HG03175 (cell line): ENCODE results near the gene RNF181.
"Not testable (repeated sequence)": the region's sequence is repeated elsewhere in the genome, so short reads cannot be mapped to it uniquely, and the experiment has no call there.

Experiments
- ATAC-seq: cut with Tn5 transposase; IDR thresholded peaks from one replicate; pipeline ENCODE4 v1.9.1; 2021; ENCODE audit warnings: mild to moderate bottlenecking, moderate library complexity; ENCODE audit not compliant: unreplicated experiment

RNF181 gene, protein sequence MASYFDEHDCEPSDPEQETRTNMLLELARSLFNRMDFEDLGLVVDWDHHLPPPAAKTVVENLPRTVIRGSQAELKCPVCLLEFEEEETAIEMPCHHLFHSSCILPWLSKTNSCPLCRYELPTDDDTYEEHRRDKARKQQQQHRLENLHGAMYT

DNA sequence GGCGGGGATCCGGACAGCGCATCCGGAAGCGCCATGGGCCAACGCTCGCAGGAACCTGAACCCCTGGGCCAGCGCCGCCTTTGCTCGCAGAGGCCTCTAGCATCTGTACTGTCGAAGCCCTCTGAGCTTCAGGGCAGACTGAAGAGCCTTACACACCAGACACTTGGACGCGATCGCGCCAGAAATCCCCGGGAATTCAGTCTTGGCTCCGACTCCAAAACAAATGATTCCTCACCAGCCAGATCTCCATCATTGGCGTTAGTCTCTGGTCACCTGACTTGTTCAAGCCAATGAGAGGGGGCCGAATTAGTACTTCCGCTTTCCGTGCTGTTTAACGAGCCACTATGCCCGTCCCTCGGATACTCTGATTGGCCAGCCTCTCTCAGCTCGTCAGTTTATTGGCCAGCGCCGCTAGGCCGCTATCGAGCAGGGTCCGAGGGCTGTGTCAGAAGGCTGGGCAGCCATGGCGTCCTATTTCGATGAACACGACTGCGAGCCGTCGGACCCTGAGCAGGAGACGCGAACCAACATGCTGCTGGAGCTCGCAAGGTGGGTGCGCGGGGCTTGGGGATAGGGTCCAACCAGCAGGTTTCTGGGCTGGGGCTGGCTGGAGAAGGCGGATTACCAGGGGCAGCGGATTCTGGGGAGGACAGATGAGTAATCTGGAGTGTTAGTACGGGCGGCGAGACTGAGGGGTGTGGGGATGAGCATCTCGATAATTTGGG lies at the start of gene RNF181:
TSS of gene RNF181 (plus strand) at position 445 of the 725 bp plus-strand sequence. CDS start at position 464, 19 bp downstream.
- peak; percentile 99 for ATAC-seq

DNA sequence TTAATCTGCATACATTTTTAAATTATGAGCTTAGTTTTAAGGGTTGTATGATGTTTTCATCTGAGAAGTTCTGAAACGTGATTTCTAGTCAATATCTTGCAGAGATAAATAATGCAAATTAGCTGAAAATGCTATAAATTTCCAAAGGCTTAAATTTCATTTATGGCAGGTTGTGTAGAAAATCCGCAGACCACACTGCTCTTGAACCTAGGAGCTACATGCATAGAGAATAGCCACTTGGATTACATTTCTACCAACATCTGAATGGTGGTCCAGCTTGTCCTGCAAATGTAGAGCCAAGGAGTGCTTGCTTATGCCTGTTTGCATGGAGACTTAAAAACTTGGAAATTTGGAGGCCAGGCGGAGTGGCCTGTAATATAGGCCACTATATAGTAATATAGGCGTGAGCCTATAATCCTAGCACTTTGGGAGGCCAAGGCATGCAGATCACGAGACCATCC lies 49.7 kb upstream of the RNF181 start:
- ATAC-seq, result no peak

DNA sequence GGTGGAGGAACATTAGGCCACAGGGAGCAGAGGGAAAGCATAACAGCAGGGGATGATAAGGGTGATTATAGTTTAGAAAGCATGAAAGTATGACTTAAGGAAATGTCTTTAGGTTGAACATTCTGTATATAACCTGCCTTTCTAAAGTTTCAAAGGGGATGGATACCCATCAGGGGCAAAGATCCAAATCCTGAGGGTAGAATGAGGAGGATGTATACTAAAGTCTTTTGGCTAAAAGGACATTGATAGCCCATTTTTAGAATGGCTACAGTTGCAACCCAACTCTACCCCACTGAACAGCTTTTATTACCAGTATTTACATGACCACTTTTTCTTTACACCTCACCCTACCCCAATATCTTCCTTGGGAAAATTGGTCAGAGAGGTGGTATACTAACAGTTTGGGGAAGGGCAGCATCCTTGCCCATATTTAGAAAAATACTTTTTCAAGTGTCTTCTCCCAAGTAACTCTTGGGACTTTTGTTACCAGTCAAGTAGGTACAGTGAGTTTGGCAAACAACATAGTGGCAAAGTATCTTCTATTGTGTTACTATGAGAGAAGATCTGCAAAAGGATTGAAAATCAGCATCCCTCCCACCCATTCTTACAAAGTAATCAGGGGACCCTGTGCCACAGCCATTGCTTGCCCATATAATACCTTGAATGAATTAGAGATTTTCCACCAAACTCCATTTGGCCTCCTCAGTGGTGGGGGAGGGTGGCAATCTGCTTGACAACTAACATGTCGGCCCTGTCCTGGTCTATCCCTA lies 48.3 kb upstream of the RNF181 start:
- no peak for ATAC-seq

DNA sequence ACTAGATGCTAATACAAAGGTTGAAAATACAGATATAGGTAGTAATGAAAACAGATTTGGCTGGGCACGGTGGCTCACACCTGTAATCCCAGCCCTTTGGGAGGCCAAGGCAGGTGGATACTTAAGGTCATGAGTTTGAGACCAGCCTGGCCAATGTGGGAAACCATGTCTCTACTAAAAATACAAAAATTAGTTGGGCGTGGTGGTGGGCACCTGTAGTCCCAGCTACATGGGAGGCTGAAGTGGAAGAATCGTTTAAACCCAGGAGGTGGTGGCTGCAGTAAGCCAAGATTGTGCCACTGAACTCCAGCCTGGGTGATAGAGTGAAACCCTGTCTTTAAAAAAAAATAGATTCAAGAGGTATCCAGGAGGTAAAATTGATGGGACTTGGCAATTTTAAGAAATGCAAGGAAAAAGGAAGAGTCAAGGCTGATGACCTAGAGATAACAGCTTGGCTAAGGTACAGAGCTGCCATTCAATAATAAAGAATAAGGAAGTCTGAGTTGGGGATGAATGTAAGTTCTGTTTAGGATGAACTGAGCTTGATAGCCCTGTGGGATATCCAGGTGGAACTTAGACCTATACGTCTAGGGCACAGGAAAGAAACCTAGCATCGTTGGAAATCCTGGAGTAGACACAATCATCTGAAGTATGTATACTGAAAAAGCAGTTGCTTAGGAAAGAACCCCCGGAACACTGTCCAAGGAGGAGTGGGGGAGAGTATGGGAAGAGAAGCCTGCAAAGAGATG lies 47.5 kb upstream of the RNF181 start:
- ATAC-seq, result no peak

DNA sequence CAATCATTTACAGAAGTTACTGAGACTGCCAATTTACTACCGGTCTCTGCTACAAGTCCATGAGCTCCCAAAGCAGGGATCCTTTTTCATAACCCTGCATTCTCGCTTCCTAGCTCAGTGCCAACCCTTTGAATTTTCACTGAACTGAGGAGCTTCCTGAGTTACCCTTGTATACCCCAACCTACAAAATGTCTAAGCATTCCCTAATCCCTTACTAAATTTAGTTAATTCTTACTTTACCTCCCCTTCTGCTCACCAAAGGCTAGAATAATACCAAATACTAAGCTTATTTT lies 47.0 kb upstream of the RNF181 start:
- ATAC-seq, result no peak

DNA sequence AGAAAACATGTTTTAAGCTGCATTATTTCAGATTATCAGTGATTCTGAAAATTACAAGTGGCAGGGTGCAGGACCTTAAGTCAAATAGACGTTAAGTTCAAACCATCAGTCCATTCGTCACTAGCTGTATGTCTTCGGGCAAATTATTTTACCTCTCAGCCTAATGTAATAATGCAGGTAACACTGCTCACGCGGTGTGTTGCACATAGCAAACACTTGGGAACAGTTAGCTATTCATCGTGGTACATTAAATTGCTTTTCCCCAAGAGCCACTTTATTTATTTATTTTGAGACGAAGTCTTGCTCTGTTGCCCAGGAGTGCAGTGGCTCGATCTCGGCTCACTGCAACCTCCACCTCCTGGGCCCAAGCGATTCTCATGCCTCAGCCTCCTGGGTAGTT lies 46.5 kb upstream of the RNF181 start:
- no peak for ATAC-seq

DNA sequence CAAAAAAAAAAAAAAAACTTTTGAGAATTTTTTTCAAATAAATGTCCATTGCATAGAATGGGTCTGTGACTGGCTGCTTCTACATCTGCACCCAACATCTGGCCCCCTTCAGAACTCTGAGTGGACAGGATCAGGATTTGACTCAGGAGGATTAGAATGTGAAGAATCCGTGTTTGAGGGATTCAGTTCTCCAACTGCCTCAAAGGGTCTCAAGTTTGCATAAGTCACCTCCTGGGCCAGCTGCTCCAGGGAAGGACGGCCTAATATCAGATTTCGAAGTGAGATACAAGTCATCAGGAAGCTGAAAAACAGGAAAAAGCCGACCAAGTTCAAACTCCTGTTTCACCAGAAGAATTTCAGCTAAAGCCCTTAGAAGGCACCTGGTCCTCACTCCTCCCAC lies 45.7 kb upstream of the RNF181 start:
- no peak for ATAC-seq

DNA sequence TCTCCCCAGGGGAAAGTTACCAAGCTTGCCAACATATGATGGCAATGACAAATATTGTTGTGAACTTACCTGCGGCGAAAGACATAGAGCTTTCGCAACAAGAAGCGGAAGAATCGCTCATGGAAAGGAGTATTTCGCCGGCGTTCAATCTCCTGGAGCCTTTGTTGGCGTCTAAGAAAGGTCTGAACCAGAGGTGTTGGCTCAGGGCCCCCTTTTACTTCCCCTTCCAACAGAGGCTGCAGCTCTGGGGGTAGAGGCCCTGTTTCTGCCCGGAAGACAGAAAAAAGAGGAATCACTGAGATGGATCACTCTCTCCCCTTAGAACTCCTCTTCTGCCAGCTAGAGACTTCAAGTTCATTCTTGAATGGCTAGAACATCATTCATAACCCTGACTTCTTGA lies 45.1 kb upstream of the RNF181 start:
- no peak for ATAC-seq

DNA sequence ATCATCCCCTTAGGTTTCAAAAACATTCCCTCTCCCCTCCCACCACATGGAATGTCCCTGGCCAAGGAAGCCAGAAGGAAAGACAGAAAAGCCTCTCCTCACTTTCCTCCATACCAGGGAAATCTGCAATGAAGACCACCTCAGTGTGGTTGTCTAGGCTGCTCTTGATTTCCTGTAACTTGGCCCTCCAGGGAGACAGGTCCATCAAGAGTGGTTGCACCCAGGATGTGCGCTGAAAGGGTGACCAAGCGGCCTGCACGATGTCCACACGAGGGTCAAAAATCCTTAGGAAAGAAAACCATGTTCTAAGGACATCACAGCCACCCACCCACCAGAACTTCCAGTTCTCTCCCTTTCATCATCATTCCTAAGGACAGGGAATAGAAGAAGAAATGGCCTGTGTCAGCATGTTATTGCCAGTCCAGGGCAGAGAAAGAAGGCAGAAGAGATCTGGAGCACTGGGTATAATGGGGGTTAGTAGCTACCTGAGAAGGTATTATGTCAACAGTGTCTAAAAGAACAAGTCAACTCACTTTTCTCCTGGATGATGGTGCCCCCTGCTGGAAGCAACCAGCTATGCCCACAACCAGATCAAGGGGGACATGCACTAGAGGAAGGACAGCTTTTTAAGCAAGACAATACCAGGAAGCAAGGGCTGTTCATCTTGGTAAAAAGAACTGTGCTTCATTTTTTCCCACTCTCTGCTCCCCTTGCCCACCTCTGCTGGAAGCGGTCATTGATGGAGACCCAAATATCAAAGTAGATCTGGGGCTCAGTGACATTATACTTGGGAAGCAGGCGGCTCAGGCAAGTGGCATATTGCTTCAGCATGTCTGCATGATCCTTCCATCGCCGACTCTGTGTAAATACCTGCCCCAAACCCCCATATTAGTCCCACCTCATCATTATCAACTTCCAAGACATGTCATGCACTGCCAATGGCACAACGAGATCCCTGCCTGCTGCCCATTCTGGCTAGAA lies 43.6 kb upstream of the RNF181 start:
- peak; percentile 82 for ATAC-seq

DNA sequence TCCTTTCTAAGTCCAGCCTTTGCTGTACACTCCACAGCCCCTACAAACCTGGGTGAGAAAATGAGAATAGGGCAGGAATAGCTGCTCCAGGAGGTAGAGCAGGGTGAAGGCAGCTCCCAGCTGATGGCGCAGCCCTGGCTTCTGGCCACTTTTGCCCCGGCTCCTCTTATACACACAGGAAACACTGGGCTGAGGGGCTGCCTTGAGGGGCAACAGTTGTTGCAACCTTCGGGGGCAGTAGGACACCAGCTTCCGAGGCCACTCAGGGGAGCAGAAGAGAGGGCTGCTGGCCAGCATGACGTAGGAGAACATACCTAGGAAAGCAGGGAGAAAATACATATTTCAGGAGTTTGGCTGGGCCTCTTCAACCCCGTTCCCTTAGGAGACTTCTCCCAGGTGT lies 42.4 kb upstream of the RNF181 start:
- ATAC-seq, result no peak

DNA sequence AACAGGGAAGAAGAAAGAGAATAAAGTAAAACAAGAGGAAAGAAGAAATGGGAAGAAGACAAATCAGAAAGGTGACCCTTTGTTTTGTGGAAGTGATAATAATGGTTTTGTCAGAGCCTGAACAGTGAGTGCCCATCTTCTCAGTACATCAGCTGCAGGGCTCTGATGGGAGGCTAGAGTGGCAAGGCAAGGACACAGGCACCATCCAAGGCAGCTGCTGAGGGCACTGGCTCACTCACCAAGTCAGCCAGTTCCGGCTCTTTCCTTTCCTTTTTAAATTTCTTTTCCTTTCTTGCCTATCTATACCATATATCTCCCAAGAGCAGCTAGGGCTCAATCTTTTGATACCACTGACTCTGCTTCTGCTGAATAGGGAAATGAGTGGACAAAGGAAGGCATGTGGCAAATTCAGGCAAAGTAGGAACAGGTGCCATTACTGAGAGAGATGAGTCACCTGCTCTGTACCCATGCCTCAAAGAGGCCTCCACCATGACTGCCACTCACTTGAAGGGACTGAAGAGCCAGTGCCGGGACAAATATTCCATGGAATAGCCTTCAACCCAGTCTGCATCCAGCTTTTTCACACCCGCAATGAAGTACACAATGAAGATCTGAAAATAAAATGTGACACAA lies 40.4 kb upstream of the RNF181 start:
- ATAC-seq, result no peak

DNA sequence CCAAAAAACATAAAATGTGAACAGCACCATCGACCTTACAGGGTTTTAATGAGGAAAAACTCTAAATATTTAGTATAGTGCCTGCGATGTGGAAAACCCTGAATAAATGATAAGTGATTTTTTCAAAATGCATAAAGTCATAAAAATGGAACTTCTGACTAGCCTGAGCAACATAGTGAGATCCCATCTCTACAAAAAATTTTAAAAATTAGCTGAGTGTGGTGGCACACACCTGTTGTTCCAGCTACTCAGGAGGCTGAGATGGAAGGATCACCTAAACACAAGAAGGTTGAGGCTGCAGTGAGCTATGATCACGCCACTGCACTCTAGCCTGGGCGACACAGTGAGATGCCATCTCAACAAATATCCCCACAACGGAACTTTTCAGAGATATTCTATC lies 38.4 kb upstream of the RNF181 start:
- no peak for ATAC-seq

DNA sequence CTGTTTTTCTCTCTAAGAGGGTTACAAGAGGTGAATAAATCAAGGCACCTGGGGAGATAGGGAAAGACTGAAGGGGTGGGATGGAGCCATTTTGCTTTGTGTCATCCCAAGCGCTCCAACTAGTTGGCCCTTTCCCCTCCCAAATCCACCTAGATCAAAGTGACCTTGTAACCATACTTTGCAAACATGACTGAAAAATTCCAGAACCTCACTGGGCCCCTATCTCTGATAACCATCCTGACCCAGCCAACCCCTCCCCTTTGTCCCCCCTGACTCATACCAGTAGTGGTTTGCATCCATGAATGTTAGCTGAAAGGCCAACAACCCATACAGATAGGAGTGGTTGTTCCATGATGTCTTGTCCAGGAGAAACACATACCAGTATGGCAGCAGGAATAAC lies 37.4 kb upstream of the RNF181 start:
- no peak for ATAC-seq

DNA sequence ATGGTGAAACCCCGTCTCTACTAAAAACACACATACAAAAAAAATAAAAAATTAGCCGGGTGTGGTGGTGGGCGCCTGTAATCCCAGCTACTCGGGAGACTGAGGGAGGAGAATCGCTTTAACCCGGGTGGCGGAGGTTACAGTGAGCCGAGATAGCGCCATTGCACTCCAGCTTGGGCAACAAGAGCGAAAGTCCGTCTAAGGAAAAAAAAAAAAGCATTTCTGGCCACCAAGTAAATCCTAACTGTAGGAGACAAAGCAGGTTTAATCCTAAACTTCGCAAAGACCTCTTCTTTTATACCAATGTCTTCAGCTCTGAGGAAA lies 35.2 kb upstream of the RNF181 start:
- not testable (repeated sequence) for ATAC-seq

DNA sequence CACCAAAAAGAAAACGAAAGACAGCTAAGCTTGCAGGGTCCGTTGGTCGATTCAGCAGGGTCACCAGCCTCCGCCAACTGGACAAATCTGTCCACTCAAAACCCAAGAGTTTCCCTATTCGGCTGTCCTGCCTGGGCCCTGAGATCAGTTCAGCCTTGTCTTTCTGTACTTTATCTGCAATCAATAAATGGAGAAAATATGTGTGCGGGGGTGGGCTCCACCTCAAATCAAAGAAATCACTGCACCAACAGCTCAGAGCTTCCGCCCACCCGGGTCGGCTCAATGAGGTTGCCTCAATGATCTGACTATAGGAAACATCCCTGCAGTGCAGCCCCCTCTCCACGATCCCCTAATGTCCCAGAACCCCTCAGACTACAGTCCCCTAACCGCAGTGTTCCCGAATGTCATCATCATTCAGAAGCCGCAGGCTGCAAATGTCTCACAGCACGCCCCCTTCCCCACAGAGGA lies 34.7 kb upstream of the RNF181 start:
- peak; percentile 11 for ATAC-seq

DNA sequence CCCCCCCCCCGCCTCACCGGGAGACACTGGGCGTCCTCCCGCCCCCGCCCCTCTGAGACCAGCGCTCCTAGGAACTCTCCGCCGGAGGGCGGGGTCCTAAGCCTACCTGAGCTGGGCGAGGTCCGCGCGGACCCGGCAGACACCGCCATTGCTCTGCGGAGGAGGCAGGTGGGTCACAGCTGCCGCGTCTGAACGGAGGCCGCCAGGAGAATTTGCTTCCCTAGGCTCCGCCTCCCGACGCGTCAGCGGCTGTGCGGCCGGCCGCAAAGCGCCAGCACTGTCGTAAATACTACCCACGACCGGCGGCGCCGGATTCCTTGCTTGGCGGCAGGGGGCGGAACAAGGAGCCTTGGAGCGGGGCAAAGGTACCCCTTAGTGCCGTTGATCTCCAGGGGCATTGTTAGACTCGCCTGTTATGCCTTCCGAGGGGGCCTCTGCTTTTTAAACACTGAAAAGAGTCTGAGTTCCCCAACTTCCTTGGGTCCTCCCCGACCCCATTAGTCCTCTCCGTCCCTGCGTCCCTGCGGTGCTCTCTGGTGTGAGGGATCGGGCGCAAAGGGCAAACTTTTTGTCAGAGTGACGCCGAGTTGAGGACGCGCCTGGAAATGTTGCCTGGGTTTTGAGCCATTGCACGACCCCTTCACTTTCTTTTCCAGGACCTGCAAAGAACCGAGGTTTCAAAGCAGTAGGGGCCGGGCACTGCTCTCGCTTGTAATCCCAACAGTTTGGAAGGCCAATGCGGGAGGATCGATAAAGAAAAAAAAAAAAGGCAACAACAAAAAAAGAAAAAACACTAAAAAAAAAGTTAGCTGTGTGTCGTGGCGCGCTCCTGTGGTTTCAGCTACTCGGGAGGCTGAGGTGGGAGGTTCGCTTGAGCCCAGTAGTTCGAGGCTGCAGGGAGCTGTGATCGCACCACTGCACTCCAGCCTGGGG lies 34.0 kb upstream of the RNF181 start, which contains the start of gene GGCX:
TSS of gene GGCX (minus strand) at position 214 of the 933 bp plus-strand sequence. CDS start at position 149, 65 bp downstream.
- ATAC-seq, result peak; percentile 96

DNA sequence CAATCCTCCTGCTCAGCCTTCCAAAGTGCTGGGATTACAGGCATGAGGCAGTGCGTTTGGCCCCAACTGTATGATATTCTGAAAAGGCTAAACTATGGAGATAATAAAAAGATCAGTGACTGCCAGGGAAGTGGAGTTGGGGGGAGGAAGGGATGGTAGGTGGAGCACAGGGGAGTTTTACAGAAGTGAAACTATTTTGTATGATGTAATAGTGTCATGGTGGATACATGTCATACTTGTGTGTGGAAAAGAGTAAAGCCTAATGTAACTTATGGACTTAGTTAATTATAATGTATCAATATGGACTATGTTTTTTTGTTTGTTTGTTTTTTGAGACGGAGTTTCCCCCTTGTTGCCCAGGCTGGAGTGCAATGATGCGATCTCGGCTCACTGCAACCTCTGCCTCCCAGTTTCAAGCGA lies 31.4 kb upstream of the RNF181 start:
- no peak for ATAC-seq

DNA sequence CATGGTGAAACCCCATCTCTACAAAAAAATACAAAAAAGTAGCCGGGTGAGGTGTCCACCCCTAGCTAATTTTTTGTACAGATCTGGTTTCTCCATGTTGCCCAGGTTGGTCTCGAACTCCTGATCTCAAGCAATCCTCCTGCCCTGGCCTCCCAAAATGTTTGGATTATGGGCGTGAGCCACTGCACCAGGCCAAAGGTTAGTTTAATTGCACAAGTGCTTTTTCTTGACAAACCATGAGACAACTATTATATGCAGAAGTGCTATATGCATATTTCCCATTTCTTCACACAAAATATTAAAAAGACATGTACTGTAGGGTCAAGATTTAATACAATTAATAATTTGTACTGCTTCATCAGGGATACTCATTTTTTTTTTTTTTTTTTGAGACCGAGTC lies 29.3 kb upstream of the RNF181 start:
- ATAC-seq, result no peak

DNA sequence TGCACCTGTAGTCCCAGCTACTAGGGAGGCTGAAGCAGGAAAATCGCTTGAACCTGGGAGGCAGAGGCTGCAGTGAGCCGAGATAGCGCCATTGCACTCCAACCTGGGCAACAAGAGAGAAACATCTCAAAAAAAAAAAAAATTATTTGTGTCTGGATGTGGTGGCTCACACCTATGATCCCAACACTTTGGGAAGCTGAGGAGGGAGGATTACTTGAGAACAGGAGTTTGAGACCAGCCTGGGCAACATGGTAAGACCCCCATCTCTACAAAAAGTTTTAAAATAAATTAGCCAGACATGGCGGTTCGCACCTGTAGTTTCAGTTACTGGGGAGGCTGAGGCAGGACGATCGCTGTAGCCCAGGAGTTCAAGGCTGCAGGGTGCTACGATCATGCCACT lies 19.8 kb upstream of the RNF181 start:
- no peak for ATAC-seq
